ENCODE results near the gene ABCA2.
"Not testable (repeated sequence)": the region's sequence is repeated elsewhere in the genome, so short reads cannot be mapped to it uniquely, and the experiment has no call there.

DNA sequence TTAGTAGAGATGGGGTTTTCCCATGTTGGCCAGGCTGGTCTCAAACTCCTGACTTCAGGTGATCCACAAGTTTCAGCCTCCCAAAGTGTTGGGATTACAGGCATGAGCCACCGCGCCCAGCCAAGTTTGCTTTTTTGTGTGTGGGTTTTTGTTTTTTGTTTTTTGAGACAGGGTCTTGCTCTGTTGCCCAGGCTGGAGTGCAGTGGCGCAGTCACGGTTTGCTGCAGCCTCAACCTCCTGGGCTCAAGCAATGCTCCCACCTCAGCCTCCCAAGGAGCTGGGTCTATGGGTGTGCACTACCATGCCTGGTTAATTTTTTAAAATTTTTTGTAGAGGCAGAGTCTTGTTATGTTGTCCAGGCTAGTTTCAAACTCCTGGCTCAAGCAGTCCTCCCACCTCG is 5.4 kb upstream of the ABCA2 start:
- not testable (repeated sequence) for TF ChIP-seq EZH2 (IDR thresholded peaks at IDR 0.05); POLR2AphosphoS5 (IDR thresholded peaks at IDR 0.05; ENCODE audit: borderline replicate concordance, low read depth, low read length)

All from SK-N-MC (cell line).